ENCODE measurements around the gene ELOVL5.

DNA sequence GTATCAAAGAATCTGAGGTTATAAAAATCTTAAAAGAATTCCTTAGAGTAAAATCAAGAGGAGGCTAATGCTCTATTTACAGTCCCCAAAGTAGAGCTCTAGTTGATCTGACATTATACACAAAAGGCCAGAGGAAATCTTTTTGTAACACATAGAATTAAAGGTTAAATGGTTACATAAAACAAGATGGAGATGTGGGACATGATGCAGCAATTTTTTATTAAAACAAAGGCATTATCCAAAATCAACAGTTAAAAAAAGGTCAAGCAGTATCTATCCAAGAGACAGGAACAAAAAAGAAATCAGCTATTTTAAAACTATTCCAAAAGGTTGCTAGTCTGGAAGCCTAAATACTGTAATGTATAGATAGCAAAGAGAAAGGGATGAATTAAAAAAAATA is 20.4 kb downstream of the ELOVL5 start:
- TF ChIP-seq, protein P1, sequence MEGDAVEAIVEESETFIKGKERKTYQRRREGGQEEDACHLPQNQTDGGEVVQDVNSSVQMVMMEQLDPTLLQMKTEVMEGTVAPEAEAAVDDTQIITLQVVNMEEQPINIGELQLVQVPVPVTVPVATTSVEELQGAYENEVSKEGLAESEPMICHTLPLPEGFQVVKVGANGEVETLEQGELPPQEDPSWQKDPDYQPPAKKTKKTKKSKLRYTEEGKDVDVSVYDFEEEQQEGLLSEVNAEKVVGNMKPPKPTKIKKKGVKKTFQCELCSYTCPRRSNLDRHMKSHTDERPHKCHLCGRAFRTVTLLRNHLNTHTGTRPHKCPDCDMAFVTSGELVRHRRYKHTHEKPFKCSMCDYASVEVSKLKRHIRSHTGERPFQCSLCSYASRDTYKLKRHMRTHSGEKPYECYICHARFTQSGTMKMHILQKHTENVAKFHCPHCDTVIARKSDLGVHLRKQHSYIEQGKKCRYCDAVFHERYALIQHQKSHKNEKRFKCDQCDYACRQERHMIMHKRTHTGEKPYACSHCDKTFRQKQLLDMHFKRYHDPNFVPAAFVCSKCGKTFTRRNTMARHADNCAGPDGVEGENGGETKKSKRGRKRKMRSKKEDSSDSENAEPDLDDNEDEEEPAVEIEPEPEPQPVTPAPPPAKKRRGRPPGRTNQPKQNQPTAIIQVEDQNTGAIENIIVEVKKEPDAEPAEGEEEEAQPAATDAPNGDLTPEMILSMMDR (IDR thresholded peaks at IDR 0.05 in 8 of 11, conservative IDR thresholded peaks at IDR 0.05 in 3 of 11), result no peak
- TF ChIP-seq POLR2AphosphoS5 (IDR thresholded peaks at IDR 0.05) (no peak), POLR2A (IDR thresholded peaks at IDR 0.05) (no peak)

Data from spleen (tissue), 7 donors.